DND-41 (cell line): ENCODE results near the gene SNCG.

Experiments
- EZH2 ChIP-seq: IDR thresholded peaks from 3 replicates; pipeline ENCODE4 v1.6.1; 2012; ENCODE audit warnings: borderline replicate concordance, low read depth, mild to moderate bottlenecking, moderate library complexity, low read length, inconsistent platforms; ENCODE audit not compliant: severe bottlenecking
- TF ChIP-seq, protein P1 (sequence below): IDR thresholded peaks from 2 replicates; pipeline ENCODE4 v1.5.1; 2012; ENCODE audit warnings: borderline replicate concordance, low read length, moderate library complexity, mild to moderate bottlenecking; ENCODE audit not compliant: poor library complexity, severe bottlenecking; ENCODE audit errors: extremely low read depth

DNA sequence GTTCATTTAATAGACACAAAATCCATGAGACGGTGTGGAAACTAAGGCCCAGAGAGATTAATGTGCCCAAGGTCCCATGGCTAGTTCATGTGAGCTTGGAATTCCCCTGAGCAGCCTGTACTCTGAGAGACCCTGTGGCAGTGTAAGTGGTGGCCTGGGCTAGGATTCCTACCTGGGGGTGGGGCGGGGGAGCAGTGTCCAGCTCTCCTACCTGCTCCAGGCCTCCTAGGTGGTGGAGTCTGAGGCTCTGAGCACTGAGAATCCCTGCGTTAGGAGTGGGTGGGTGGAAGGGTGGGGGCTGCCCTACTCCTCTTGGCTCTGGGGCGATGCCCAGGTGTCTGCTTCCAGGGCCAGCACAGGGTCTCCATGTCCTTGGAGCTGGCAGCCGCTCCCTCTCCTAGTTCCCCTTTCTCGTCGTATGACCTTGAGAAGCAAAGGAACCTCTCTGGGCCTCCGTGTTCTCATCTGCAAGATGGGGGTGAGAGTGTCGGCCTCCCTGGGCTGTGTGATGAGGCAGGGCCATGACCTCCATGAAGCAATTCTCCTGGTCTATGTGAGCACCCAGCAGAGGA is 2.5 kb downstream of the SNCG start:
- TF ChIP-seq, protein P1, sequence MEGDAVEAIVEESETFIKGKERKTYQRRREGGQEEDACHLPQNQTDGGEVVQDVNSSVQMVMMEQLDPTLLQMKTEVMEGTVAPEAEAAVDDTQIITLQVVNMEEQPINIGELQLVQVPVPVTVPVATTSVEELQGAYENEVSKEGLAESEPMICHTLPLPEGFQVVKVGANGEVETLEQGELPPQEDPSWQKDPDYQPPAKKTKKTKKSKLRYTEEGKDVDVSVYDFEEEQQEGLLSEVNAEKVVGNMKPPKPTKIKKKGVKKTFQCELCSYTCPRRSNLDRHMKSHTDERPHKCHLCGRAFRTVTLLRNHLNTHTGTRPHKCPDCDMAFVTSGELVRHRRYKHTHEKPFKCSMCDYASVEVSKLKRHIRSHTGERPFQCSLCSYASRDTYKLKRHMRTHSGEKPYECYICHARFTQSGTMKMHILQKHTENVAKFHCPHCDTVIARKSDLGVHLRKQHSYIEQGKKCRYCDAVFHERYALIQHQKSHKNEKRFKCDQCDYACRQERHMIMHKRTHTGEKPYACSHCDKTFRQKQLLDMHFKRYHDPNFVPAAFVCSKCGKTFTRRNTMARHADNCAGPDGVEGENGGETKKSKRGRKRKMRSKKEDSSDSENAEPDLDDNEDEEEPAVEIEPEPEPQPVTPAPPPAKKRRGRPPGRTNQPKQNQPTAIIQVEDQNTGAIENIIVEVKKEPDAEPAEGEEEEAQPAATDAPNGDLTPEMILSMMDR, result no peak
- no peak for TF ChIP-seq EZH2
